Body of pancreas (tissue), 4 donors: Measurements from ENCODE around the gene AUTS2.

Experiments
- POLR2A ChIP-seq, 3 donors: fragments of 450-650 bp; IDR thresholded peaks; one replicate each; pipeline ENCODE4 v1.6.1; 2016; ENCODE audit warnings: antibody characterized with exemption in 3 of 3, mild to moderate bottlenecking in 2 of 3
- TF ChIP-seq, protein P1 (sequence below), 7 experiments: fragments of 450-650 bp in 4 of 7; fragments of 200-600 bp in 3 of 7; sonication (generic) in 3 of 7; IDR thresholded peaks; one replicate each; pipeline ENCODE4 v1.5.1; 2016 to 2019; ENCODE audit warnings: antibody characterized with exemption in 7 of 7

DNA sequence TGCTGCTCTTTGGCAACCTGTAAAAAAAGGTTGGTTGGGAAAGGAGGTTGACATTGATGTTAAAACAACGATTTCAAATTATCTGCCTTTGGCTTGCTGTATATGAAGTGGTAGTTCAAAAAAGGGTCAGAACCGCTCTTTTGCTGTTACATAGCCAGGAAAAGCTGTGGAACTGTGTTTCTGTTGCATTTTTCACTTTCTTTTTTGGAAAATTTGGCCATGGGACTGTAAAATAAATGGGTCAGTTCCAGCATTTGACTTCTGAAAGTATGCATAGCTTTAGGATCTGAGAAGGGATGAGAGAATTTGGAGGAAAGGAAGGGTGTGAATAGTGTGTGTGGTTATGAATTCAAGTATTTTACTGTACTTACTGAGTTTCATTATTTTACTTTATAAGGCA is 7.3 kb downstream of the AUTS2 start:
- TF ChIP-seq POLR2A (IDR thresholded peaks at IDR 0.05) = no peak
- TF ChIP-seq, protein P1, sequence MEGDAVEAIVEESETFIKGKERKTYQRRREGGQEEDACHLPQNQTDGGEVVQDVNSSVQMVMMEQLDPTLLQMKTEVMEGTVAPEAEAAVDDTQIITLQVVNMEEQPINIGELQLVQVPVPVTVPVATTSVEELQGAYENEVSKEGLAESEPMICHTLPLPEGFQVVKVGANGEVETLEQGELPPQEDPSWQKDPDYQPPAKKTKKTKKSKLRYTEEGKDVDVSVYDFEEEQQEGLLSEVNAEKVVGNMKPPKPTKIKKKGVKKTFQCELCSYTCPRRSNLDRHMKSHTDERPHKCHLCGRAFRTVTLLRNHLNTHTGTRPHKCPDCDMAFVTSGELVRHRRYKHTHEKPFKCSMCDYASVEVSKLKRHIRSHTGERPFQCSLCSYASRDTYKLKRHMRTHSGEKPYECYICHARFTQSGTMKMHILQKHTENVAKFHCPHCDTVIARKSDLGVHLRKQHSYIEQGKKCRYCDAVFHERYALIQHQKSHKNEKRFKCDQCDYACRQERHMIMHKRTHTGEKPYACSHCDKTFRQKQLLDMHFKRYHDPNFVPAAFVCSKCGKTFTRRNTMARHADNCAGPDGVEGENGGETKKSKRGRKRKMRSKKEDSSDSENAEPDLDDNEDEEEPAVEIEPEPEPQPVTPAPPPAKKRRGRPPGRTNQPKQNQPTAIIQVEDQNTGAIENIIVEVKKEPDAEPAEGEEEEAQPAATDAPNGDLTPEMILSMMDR (IDR thresholded peaks at IDR 0.05) = no peak
